ENCODE measurements around the gene ZNF385A. TPM values are rescaled to one million over a fixed set of nuclear protein-coding genes. Genes with fewer than 3 reads are reported as not detected.
A peak's percentile ranks its signal among the peaks of the same experiment; 100 is the strongest.

ZNF385A gene
- total and polyA plus RNA-seq, 2 experiments from 2014 or later: 10.9 to 21.7 TPM

DNA sequence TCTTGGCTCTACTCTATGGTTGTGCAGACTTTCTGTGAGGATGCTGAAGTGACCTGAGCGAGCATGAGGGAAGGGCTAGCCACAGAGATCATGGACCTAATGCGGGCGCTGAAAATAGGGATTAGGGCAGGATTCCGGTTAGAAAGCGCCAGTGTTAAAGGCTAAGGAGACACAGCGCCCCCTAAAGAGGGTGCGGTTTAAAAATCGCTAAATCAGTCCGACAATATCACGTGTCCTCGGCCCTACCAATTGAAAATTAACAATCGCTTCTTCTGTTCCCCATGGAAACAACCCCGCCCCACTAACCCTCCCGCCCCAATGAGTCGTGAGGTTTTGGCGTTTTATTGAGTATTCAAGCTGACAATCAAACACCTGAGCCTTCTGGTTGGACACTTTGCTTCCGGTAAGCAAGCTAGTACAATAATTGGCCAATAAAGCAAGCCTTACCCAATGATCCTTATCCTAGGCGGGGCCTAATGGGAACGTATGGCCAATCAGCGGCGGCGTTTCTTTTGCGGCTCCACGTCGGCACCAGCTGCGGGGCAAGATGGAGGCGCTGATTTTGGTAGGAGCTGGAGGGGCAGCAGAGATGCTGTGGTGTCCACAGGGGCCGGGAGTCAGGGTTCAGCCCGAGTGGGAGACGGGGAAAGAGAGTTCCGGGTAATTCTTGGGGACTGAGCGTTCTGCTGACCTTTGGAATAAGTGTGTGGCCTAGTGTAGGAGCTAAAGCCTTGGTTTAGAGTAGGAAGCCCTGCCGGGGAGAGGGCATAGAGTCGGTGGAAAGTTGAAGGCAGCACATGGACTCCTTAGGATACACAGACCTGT lies 59.7 kb downstream of the ZNF385A start, which contains the start of gene COPZ1:
COPZ1 (plus strand) TSS at position 515 of the 825 bp plus-strand sequence; CDS start at position 548, 33 bp downstream.
- Histone ChIP-seq H3K9me2 (ENCODE audit: insufficient read depth) (no peaks in the 10 kb centered on the region), H2AFZ (peak within 1 kb of the TSS; percentile 39), H3K4me2 (peak within 1 kb of the TSS; percentile 74), H3K79me2 (replicated peaks; ENCODE audit: insufficient read depth) (peaks cover 7% of the 10 kb centered on the region), H3K36me3 (ENCODE audit: insufficient read depth) (no peaks in the 10 kb centered on the region), H3F3A (replicated peaks; ENCODE audit: low read depth) (no peaks in the 10 kb centered on the region; the same call in none of the 2 replicates), H4K20me1 (replicated peaks; ENCODE audit: insufficient read depth) (no peaks in the 10 kb centered on the region), H3K4me1 (ENCODE audit: insufficient read depth) (peaks cover 15% of the 10 kb centered on the region), H3K4me3 (peak within 1 kb of the TSS; percentile 53), H3K27me3 (ENCODE audit: insufficient read depth) (no peaks in the 10 kb centered on the region), H3K27ac (ENCODE audit: low read depth) (peak within 1 kb of the TSS; percentile 0; the same call in 1 of the 2 replicates)
- TF ChIP-seq POLR2AphosphoS5 (IDR thresholded peaks at IDR 0.05; ENCODE audit: low read depth) (peak; percentile 69), CREB1 (CRISPR knock-in tag; IDR thresholded peaks at IDR 0.05; ENCODE audit: low read depth) (peak; percentile 86), NANOG (IDR thresholded peaks at IDR 0.05; ENCODE audit: borderline replicate concordance) (0 out of 2 replicates have a peak, but pooled peaks have one; percentile 7), ZNF114 (CRISPR knock-in tag; IDR thresholded peaks at IDR 0.05) (no peak)
- TF ChIP-seq, protein P1, sequence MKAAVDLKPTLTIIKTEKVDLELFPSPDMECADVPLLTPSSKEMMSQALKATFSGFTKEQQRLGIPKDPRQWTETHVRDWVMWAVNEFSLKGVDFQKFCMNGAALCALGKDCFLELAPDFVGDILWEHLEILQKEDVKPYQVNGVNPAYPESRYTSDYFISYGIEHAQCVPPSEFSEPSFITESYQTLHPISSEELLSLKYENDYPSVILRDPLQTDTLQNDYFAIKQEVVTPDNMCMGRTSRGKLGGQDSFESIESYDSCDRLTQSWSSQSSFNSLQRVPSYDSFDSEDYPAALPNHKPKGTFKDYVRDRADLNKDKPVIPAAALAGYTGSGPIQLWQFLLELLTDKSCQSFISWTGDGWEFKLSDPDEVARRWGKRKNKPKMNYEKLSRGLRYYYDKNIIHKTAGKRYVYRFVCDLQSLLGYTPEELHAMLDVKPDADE (IDR thresholded peaks at IDR 0.05): no peak
- TF ChIP-seq, protein P2, sequence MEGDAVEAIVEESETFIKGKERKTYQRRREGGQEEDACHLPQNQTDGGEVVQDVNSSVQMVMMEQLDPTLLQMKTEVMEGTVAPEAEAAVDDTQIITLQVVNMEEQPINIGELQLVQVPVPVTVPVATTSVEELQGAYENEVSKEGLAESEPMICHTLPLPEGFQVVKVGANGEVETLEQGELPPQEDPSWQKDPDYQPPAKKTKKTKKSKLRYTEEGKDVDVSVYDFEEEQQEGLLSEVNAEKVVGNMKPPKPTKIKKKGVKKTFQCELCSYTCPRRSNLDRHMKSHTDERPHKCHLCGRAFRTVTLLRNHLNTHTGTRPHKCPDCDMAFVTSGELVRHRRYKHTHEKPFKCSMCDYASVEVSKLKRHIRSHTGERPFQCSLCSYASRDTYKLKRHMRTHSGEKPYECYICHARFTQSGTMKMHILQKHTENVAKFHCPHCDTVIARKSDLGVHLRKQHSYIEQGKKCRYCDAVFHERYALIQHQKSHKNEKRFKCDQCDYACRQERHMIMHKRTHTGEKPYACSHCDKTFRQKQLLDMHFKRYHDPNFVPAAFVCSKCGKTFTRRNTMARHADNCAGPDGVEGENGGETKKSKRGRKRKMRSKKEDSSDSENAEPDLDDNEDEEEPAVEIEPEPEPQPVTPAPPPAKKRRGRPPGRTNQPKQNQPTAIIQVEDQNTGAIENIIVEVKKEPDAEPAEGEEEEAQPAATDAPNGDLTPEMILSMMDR (conservative IDR thresholded peaks at IDR 0.05; ENCODE audit: low read depth in 2 of 2): peak; percentile 77 to 92
- TF ChIP-seq, protein P3, sequence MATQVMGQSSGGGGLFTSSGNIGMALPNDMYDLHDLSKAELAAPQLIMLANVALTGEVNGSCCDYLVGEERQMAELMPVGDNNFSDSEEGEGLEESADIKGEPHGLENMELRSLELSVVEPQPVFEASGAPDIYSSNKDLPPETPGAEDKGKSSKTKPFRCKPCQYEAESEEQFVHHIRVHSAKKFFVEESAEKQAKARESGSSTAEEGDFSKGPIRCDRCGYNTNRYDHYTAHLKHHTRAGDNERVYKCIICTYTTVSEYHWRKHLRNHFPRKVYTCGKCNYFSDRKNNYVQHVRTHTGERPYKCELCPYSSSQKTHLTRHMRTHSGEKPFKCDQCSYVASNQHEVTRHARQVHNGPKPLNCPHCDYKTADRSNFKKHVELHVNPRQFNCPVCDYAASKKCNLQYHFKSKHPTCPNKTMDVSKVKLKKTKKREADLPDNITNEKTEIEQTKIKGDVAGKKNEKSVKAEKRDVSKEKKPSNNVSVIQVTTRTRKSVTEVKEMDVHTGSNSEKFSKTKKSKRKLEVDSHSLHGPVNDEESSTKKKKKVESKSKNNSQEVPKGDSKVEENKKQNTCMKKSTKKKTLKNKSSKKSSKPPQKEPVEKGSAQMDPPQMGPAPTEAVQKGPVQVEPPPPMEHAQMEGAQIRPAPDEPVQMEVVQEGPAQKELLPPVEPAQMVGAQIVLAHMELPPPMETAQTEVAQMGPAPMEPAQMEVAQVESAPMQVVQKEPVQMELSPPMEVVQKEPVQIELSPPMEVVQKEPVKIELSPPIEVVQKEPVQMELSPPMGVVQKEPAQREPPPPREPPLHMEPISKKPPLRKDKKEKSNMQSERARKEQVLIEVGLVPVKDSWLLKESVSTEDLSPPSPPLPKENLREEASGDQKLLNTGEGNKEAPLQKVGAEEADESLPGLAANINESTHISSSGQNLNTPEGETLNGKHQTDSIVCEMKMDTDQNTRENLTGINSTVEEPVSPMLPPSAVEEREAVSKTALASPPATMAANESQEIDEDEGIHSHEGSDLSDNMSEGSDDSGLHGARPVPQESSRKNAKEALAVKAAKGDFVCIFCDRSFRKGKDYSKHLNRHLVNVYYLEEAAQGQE (IDR thresholded peaks at IDR 0.05; ENCODE audit: unreplicated experiment): no peak
- no peaks in the 10 kb centered on the region for H3K36me3 Mint-ChIP-seq (ENCODE audit: low read depth)
- peak within 1 kb of the TSS; percentile 100 for H3K4me3 Mint-ChIP-seq
- ATAC-seq (peak; percentile 95), DNase-seq (ENCODE audit: low spot score) (peak; percentile 100)
- H3K4me1 Mint-ChIP-seq: peaks cover 19% of the 10 kb centered on the region
- H3K27me3 Mint-ChIP-seq (ENCODE audit: insufficient read depth, low read depth, poor library complexity): peaks cover 3% of the 10 kb centered on the region
- peak within 1 kb of the TSS; percentile 97 for H3K27ac Mint-ChIP-seq
- H3K9me3 Mint-ChIP-seq: no peaks in the 10 kb centered on the region
